Naive thymus-derived CD8-positive, alpha-beta T cell (primary cell): ENCODE measurements around the gene LIPM. TPM values are rescaled to one million over a fixed set of nuclear protein-coding genes. Genes with fewer than 3 reads are reported as not detected.

ENCODE experiments used
- ATAC-seq, 2 donors: fragments of 150-1000 bp; cut with Tn5 transposase in 1 of 2; sonication (Bioruptor Pico), chemical (Tn5 transposase) in 1 of 2; 1 replicate in 1 of 2; 2 replicates in 1 of 2; pipeline ENCODE4 v1.10.0; 2021; ENCODE audit warnings: mild to moderate bottlenecking in 2 of 2, moderate library complexity in 2 of 2
- POLR2A ChIA-PET: fragments of 350-600 bp; sonication (Branson Sonifier 250); formaldehyde crosslinking; loops from one replicate; lab custom pipeline; 2021; ENCODE audit warnings: antibody characterized with exemption; lab: Charles Lee
- DNase-seq, 10 donors: peaks; one replicate each; pipeline versions ENCODE4 v3.0.0 to v3.0.0-alpha.2; 2020 to 2022
- H3K27ac Mint-ChIP-seq, 10 donors: one replicate each; pipeline ENCODE4 v1.8.0; 2020 to 2022; ENCODE audit warnings: mild to moderate bottlenecking in 10 of 10, mixed read lengths in 10 of 10, moderate library complexity in 4 of 10, inconsistent platforms in 1 of 10
- H3K27me3 Mint-ChIP-seq, 5 donors: one replicate each; pipeline ENCODE4 v1.8.0; 2021 to 2022; ENCODE audit warnings: mixed read lengths in 5 of 5
- H3K36me3 Mint-ChIP-seq, 3 donors: one replicate each; pipeline ENCODE4 v1.8.0; 2020 to 2022; ENCODE audit warnings: mixed read lengths in 3 of 3, mild to moderate bottlenecking in 2 of 3, inconsistent platforms in 1 of 3
- H3K4me1 Mint-ChIP-seq, 4 donors: one replicate each; pipeline ENCODE4 v1.8.0; 2021 to 2022; ENCODE audit warnings: mixed read lengths in 4 of 4
- H3K4me3 Mint-ChIP-seq, 10 donors: one replicate each; pipeline ENCODE4 v1.8.0; 2020 to 2022; ENCODE audit warnings: mild to moderate bottlenecking in 10 of 10, mixed read lengths in 10 of 10, moderate library complexity in 6 of 10, inconsistent platforms in 1 of 10
- H3K9me3 Mint-ChIP-seq, 9 donors: one replicate each; pipeline ENCODE4 v1.8.0; 2020 to 2022; ENCODE audit warnings: mixed read lengths in 9 of 9, mild to moderate bottlenecking in 3 of 9, inconsistent platforms in 1 of 9, moderate library complexity in 1 of 9
- polyA plus RNA-seq, 3 donors: library from polyadenylated mRNA; unstranded; fragments of 300-500 nt; fragmentation: Illumina TruSeq; gene quantifications; one replicate each; pipeline ENCODE4 v1.2.3, GENCODE V29; 2021
- total RNA-seq, 8 experiments: library from RNA in 2 of 8; stranded (reverse) in 2 of 8; gene quantifications; one replicate each; pipeline ENCODE4 v1.2.3 and lab custom pipeline; 2021 to 2026

The LIPM gene, protein sequence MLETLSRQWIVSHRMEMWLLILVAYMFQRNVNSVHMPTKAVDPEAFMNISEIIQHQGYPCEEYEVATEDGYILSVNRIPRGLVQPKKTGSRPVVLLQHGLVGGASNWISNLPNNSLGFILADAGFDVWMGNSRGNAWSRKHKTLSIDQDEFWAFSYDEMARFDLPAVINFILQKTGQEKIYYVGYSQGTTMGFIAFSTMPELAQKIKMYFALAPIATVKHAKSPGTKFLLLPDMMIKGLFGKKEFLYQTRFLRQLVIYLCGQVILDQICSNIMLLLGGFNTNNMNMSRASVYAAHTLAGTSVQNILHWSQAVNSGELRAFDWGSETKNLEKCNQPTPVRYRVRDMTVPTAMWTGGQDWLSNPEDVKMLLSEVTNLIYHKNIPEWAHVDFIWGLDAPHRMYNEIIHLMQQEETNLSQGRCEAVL
- total RNA-seq (not detected), polyA plus RNA-seq (not detected), total RNA-seq (lab: John Stamatoyannopoulos, UW) (0 reads per million in 6 experiments)

DNA sequence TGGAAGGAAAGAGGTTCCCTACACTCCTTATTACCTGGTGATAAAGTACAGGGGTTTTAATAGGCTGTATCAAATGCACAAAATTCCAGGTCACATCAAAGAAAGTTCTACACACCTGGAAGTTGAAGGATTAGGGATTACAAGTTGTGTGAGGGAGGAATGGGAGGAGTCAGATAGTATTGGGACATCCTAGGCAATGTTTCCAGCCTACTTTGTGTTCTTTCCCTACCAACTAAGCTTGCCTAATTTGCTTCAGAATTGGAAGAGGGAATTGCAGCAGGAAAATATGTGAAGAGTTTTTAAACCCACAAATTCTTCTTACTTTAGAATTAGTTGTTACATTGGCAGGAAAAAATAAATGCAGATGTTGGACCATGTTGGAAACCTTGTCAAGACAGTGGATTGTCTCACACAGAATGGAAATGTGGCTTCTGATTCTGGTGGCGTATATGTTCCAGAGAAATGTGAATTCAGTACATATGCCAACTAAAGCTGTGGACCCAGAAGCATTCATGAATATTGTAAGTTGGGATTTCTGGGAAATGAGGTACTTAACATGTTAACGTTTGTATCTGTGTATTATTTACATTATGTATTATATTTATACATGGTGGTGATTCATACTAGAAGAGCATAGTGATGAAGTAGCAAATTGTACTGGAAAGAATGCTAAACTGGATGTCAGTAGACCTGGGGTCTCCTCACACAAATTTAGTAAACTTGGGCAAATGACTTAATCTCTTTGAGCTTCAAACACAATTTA, at the start of gene LIPM:
Gene LIPM (plus strand): TSS at position 208 of the 763 bp plus-strand sequence. CDS start 167 bp downstream, at position 375.
- Mint-ChIP-seq H3K4me3 (no peak within 1 kb of the TSS), H3K4me1 (no peaks in the 10 kb centered on the region), H3K27ac (no peak within 1 kb of the TSS), H3K9me3 (no peaks in the 10 kb centered on the region), H3K36me3 (no peaks in the 10 kb centered on the region), H3K27me3 (peaks cover 0 to 4% (median 0%) of the 10 kb centered on the region in 5 donors)
- POLR2A ChIA-PET = no interaction called here
- DNase-seq = no peak
- no peak for ATAC-seq

DNA sequence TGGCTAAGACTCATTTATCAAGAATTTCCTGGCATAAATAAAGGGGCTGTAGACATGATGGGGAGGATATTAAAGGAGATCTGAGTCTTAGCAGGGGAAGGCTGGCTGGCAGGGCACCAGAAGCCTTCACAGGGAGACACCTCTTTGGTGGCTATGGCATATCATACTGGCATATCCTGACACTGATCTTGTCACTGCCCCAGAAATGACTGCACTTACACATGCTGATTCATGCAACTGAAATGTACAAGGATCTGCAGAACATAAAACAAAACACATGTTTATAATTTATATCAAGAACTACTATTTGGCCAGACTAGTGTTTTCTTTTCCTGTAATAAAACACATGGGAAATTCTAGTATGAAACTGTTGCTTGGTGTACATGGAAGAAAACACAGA, 48.2 kb upstream of the LIPM start:
- ATAC-seq (no peak), DNase-seq (no peak)
- H3K9me3 Mint-ChIP-seq = peaks cover 0 to 3% (median 0%) of the 10 kb centered on the region in 9 donors
- H3K4me3 Mint-ChIP-seq = no peak overlapping the region
- H3K27ac Mint-ChIP-seq = no peak overlapping the region
- no peaks in the 10 kb centered on the region for H3K36me3 Mint-ChIP-seq
- POLR2A ChIA-PET = no interaction called here
- H3K27me3 Mint-ChIP-seq = no peaks in the 10 kb centered on the region
- no peaks in the 10 kb centered on the region for H3K4me1 Mint-ChIP-seq

DNA sequence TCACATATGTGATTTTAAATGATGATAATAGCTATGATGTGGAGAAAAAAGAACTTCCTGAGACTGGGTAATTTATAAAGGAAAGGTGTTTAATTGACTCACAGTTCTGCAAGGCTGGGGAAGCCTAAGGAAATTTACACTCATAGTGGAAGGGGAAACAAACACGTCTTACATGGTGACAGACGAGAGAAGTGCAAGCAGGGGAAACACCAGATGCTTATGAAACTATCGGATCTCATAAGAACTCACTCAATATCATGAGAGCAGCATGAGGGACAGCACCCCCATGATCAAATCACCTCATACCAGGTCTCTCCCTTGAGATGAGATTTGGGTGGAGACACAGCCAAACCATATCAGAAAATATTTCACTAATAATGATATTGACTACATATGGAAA, 46.8 kb upstream of the LIPM start:
- Mint-ChIP-seq H3K4me1 (peaks cover 2 to 7% (median 4%) of the 10 kb centered on the region in 4 donors), H3K4me3 (no peak overlapping the region), H3K9me3 (no peaks in the 10 kb centered on the region), H3K27me3 (no peaks in the 10 kb centered on the region), H3K27ac (no peak overlapping the region), H3K36me3 (no peaks in the 10 kb centered on the region)
- POLR2A ChIA-PET = no interaction called here
- DNase-seq (no peak), ATAC-seq (no peak)

DNA sequence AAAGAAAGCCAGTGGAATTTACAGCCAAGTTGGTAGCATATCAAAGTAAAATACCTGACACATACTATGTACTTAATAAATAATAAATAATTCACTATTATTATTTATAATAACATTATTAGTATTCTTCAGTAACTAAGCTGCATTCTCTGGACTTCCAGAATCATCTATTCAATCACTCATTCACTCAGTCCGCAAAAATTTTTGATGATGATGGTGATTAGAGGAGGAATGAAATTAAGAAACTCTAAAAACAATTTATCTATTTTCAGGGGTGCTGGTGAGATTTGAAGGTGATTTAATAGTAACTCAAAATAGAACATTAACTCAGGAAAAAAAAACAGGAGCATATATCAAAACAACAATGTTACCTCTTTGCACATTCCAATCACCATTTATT, 45.9 kb upstream of the LIPM start:
- Mint-ChIP-seq H3K4me3 (no peak overlapping the region), H3K4me1 (peaks cover 2 to 7% (median 4%) of the 10 kb centered on the region in 4 donors), H3K36me3 (no peaks in the 10 kb centered on the region), H3K27ac (no peak overlapping the region), H3K27me3 (no peaks in the 10 kb centered on the region), H3K9me3 (no peaks in the 10 kb centered on the region)
- POLR2A ChIA-PET = no interaction called here
- ATAC-seq (no peak), DNase-seq (no peak)

DNA sequence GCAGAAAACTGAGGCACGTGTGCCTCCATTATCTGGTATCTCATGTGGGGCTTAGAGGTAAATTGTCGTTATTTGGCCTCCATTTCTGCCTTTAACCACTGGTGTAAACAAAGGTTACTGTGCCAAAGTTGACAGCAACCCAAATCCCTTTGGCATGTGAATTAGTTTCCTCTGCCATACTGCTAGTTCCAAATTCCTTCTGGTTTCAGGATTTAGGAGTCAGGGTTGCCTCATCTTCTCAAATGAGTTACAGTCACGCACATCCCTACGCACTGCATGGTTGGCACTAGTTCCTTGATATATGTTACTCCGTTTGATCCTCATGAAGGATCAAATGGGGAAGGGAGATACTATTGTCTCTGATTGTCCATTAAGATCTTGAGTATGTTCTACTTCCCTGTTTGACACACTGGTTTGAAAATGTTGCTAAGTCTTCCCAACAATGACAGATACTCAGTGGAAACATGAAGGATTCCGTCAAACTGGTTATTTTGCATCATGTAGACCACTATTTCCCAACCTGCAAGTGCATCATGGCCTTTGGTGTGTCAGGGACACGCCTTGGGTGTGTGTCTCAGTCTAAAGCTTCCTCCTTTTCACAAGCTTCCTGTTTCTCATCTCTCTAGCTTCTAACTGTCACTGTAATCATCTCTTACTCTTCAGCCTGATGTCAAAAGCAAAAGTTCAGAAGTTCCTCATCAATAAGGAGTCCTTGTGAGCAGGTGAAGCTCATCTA, 43.0 kb upstream of the LIPM start, which contains the start of gene LIPN:
Gene LIPN (plus strand): TSS at position 655 of the 736 bp plus-strand sequence. CDS start 1,386 bp downstream, outside the sequence.
- H3K27ac Mint-ChIP-seq = peak within 1 kb of the TSS in 1 of 10 donors; percentile 2
- H3K36me3 Mint-ChIP-seq = no peaks in the 10 kb centered on the region
- no peaks in the 10 kb centered on the region for H3K9me3 Mint-ChIP-seq
- peaks cover 2 to 7% (median 4%) of the 10 kb centered on the region in 4 donors for H3K4me1 Mint-ChIP-seq
- ATAC-seq (no peak), DNase-seq (no peak)
- POLR2A ChIA-PET = interaction anchor here (0.9 kb wide), 1 partner anchor 67 kb away, joined by 4 read pairs; no protein-coding TSS in a partner anchor
- H3K4me3 Mint-ChIP-seq = peak within 1 kb of the TSS in 1 of 10 donors; percentile 22
- peaks cover 0 to 1% (median 0%) of the 10 kb centered on the region in 5 donors for H3K27me3 Mint-ChIP-seq

DNA sequence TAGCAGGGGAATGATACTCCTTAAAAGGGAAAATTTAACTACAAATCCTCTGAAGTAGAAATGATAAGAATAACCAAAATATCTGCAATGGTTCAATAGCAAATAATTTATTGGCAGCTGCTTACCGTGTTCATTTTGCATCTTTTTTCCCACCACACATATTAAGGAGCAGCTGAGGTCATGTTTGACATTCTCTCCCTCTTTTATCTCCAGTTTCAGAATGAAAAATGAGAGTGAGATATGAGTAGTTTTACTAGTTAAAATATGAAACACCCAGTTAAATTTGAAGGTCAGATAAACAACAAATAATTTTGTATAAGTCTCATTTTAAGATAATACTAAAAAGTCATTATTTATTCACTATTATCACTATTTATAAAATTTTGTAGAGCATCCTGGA, 39.6 kb upstream of the LIPM start:
- Mint-ChIP-seq H3K36me3 (no peaks in the 10 kb centered on the region), H3K27me3 (peaks cover 0 to 1% (median 0%) of the 10 kb centered on the region in 5 donors), H3K4me1 (peaks cover 2 to 7% (median 4%) of the 10 kb centered on the region in 4 donors), H3K27ac (no peak overlapping the region), H3K4me3 (no peak overlapping the region), H3K9me3 (no peaks in the 10 kb centered on the region)
- POLR2A ChIA-PET = no interaction called here
- ATAC-seq (no peak), DNase-seq (no peak)

DNA sequence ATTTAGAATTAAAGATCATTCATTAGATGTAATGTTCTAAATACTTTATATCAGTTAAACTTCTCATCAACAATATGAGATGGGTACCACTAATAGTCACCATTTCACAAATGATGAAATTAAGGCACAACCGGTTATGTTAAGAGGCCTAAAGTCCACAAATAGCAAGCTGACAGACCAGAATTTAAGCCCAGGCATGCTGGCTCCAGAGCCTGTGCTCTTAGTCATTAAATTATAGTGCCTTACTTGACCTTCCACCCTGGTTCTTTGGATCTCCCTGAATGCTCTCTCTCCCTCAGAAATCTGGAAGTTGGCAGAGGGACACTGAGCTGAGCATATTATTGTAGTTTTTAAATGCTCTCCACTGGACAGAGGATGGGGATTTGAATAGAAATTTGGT, 39.1 kb upstream of the LIPM start:
- POLR2A ChIA-PET = no interaction called here
- Mint-ChIP-seq H3K36me3 (no peaks in the 10 kb centered on the region), H3K4me1 (peaks cover 2 to 7% (median 4%) of the 10 kb centered on the region in 4 donors), H3K27me3 (peaks cover 0 to 1% (median 0%) of the 10 kb centered on the region in 5 donors), H3K27ac (no peak overlapping the region), H3K4me3 (no peak overlapping the region), H3K9me3 (no peaks in the 10 kb centered on the region)
- DNase-seq = no peak
- no peak for ATAC-seq

DNA sequence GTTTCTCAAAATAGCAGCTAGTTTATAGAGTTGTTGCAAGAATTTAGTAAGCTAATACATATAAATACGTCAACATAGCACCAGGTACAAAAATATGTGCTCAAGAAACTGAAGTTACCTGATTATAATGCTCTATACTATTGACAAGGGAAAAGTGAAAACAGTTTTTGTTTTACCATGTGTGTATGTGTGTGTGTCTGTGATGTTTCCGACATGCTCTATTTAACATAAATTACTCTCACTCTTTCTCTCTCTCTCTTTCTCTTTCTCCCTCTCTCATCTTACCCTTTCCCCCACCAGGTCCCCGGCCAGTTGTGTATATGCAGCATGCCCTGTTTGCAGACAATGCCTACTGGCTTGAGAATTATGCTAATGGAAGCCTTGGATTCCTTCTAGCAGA, 38.4 kb upstream of the LIPM start:
- no peak for ATAC-seq
- H3K27ac Mint-ChIP-seq = no peak overlapping the region
- H3K4me3 Mint-ChIP-seq = no peak overlapping the region

DNA sequence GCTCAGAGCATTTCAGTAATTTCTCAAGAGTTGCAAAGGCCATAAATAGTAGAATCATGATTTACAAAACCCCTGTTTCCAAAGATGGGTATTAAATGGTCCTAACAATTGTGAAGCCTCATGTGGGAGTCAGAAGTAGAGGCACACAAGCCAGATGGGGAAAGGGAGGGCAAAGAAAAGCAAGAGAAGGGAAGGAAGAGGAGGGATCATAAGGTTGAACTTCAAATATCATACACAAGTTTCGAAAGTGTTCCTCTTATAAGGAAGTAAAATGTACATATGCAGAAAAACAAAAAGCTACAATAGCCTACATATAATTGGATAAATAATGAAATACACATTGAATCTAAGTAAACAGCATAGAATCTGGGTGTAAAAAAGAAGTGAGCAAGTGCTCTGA, 36.7 kb upstream of the LIPM start:
- H3K4me3 Mint-ChIP-seq = no peak overlapping the region
- no peak for ATAC-seq
- no peak overlapping the region for H3K27ac Mint-ChIP-seq
- DNase-seq = no peak
- H3K27me3 Mint-ChIP-seq = peaks cover 0 to 1% (median 0%) of the 10 kb centered on the region in 5 donors
- H3K9me3 Mint-ChIP-seq = no peaks in the 10 kb centered on the region
- POLR2A ChIA-PET = no interaction called here
- no peaks in the 10 kb centered on the region for H3K4me1 Mint-ChIP-seq
- no peaks in the 10 kb centered on the region for H3K36me3 Mint-ChIP-seq

More for the DNA sequence above, 38.4 kb upstream of the LIPM start:
- no peaks in the 10 kb centered on the region for H3K36me3 Mint-ChIP-seq
- peaks cover 0 to 1% (median 0%) of the 10 kb centered on the region in 5 donors for H3K27me3 Mint-ChIP-seq
- POLR2A ChIA-PET = no interaction called here
- peaks cover 2 to 7% (median 4%) of the 10 kb centered on the region in 4 donors for H3K4me1 Mint-ChIP-seq
- no peaks in the 10 kb centered on the region for H3K9me3 Mint-ChIP-seq
- DNase-seq = no peak

DNA sequence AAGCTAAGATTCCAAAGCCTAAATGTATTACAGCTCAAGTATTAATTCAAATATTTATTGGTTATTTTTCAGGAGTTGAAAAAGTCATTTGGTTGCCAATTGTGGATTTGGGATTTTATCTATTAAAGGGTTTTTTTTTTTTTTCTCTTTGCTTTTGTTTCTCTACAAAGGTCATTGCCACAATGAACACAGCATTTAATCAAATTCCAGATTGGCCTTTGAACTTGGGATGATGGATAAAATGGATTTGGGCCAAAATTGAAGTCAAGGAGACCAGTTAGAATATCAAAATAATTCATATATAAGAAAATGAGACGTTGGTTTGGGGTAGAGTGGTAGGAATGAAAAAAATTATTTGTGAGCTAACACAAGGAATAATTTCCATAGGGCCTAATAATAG, 33.1 kb upstream of the LIPM start:
- peaks cover 0 to 9% (median 7%) of the 10 kb centered on the region in 3 donors for H3K36me3 Mint-ChIP-seq
- ATAC-seq (no peak), DNase-seq (no peak)
- H3K4me3 Mint-ChIP-seq = no peak overlapping the region
- no peak overlapping the region for H3K27ac Mint-ChIP-seq
- peaks cover 0 to 12% (median 4%) of the 10 kb centered on the region in 9 donors for H3K9me3 Mint-ChIP-seq
- POLR2A ChIA-PET = no interaction called here
- no peaks in the 10 kb centered on the region for H3K4me1 Mint-ChIP-seq
- no peaks in the 10 kb centered on the region for H3K27me3 Mint-ChIP-seq

DNA sequence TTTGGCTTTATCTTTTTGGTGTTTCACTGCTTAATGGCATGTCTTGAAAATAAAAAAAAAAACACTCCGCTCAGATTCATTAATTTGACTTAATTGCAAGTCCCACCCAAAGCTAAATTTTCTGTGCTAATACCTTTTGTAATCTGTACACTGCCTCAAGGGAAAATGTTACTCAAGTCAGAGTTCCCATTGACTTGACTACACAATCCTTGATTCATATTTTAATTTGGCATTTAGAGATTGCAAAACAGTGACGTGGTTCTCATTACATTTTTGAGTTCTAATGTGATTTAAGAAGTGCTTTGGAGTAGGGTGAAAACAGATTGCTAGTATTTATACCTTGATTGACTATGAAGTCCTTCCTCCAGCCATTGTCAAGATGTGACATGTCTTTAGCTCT, 21.3 kb upstream of the LIPM start:
- Mint-ChIP-seq H3K27ac (no peak overlapping the region), H3K36me3 (no peaks in the 10 kb centered on the region), H3K4me3 (no peak overlapping the region), H3K27me3 (peaks cover 0 to 3% (median 0%) of the 10 kb centered on the region in 5 donors), H3K4me1 (peaks cover 0 to 3% (median 0%) of the 10 kb centered on the region in 4 donors), H3K9me3 (peaks cover 0 to 2% (median 0%) of the 10 kb centered on the region in 9 donors)
- POLR2A ChIA-PET = no interaction called here
- DNase-seq = no peak
- ATAC-seq = no peak

DNA sequence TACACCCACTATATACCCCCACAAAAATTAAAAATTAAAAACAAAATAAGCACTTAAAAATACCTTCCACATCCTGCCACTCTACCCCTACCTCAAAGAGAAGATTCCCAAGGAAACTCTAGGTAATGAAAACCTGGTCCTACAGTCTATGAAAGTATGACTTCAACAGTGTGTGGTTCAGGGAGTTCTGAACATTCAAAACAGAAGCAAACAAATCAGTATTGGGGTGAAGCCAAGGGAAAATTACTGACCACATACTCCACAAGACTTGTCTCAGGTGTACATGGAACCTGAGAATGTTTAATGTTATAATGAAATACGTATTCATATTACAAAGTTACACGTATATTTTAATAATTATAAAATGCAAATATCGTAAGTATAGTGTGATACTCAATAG, 20.3 kb upstream of the LIPM start:
- H3K9me3 Mint-ChIP-seq = no peaks in the 10 kb centered on the region
- H3K27me3 Mint-ChIP-seq = peaks cover 0 to 3% (median 0%) of the 10 kb centered on the region in 5 donors
- no peaks in the 10 kb centered on the region for H3K36me3 Mint-ChIP-seq
- H3K4me1 Mint-ChIP-seq = peaks cover 0 to 3% (median 0%) of the 10 kb centered on the region in 4 donors
- POLR2A ChIA-PET = no interaction called here
- no peak for ATAC-seq
- DNase-seq = no peak
- no peak overlapping the region for H3K4me3 Mint-ChIP-seq
- H3K27ac Mint-ChIP-seq = no peak overlapping the region
